GM23338 (cell line): ENCODE data around the gene KRT3.

Experiments
- CREB1 ChIP-seq: fragments of 250-450 bp; sonication (Bioruptor Pico); IDR thresholded peaks from 2 replicates; pipeline ENCODE4 v1.5.0; 2020; ENCODE audit warnings: low read depth, mild to moderate bottlenecking, moderate library complexity
- CTCF ChIP-seq, 2 experiments: fragments of 200-600 bp in 1 of 2; sonication (generic) in 1 of 2; conservative IDR thresholded peaks; 2 replicates each; pipeline versions ENCODE4 v1.5.1 to v1.6.1; 2016 to 2017; ENCODE audit warnings: antibody characterized with exemption in 2 of 2, low read depth in 2 of 2, mild to moderate bottlenecking in 2 of 2, moderate library complexity in 1 of 2
- ETS1 ChIP-seq: IDR thresholded peaks from 2 replicates; pipeline ENCODE4 v1.6.1; 2016; ENCODE audit warnings: antibody characterized with exemption
- EZH2 ChIP-seq: fragments of 200-600 bp; sonication (generic); IDR thresholded peaks from one replicate; pipeline ENCODE4 v1.8.0; 2017; ENCODE audit warnings: antibody characterized with exemption, mild to moderate bottlenecking, low read depth; ENCODE audit not compliant: unreplicated experiment
- EZH2phosphoT487 ChIP-seq: fragments of 200-600 bp; sonication (generic); IDR thresholded peaks from one replicate; pipeline ENCODE4 v1.8.1; 2018; ENCODE audit warnings: antibody characterized with exemption; ENCODE audit not compliant: unreplicated experiment
- JUNB ChIP-seq: IDR thresholded peaks from one replicate; pipeline ENCODE4 v1.6.1; 2016; ENCODE audit warnings: antibody characterized with exemption; ENCODE audit not compliant: unreplicated experiment
- NANOG ChIP-seq: IDR thresholded peaks from 2 replicates; pipeline ENCODE4 v1.6.1; 2016; ENCODE audit warnings: antibody characterized with exemption, borderline replicate concordance
- POLR2AphosphoS5 ChIP-seq: IDR thresholded peaks from 2 replicates; pipeline ENCODE4 v1.6.1; 2016; ENCODE audit warnings: antibody characterized with exemption, low read depth
- REST ChIP-seq: IDR thresholded peaks from one replicate; pipeline ENCODE4 v1.6.1; 2018; ENCODE audit warnings: antibody characterized with exemption; ENCODE audit not compliant: unreplicated experiment
- ZNF114 ChIP-seq: fragments of 250-450 bp; sonication (Bioruptor Pico); IDR thresholded peaks from 2 replicates; pipeline ENCODE4 v1.5.0; 2020; ENCODE audit warnings: mild to moderate bottlenecking, moderate library complexity
- TF ChIP-seq, protein P1 (sequence below): fragments of 250-450 bp; sonication (Bioruptor Pico); IDR thresholded peaks from 2 replicates; pipeline ENCODE4 v1.5.0; 2020; ENCODE audit warnings: mild to moderate bottlenecking, moderate library complexity

DNA sequence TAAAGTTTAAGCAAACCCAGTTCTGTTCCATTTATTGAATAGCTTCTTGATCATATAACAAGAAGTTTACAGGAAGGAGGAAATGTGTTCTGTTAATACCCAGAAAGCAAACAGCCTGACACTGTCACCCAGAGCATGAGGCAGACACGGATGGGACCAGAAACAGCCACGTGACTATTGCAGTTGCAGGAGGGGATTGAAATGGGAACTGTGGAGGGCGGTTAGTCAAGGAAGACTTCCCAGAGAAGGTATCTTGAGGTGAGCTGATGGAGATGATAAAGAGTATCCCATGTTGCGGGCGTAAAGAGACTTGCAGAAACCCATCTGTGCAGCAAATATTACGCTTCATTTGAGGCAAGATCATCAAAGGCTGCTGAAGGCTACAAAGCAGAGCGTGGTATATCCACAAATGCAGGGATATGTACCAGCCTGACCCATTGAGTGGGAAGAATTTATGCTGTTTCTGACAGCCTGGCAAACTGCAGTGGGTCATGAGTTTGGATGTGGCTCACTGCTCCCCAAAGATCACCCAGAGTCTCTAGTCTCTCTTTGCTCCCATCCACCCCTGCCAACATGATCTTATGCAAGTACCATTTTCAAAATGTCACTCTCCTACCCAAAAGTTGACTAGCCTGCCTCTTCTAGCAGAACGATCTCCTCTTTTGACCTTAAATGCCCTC, 39.5 kb downstream of the KRT3 start:
- TF ChIP-seq CTCF (conservative IDR thresholded peaks at IDR 0.05; ENCODE audit: low read depth in 2 of 2) (no peak), JUNB (no peak), EZH2 (no peak), EZH2phosphoT487 (no peak), POLR2AphosphoS5 (no peak), REST (no peak), ZNF114 (CRISPR knock-in tag) (no peak), ETS1 (no peak), CREB1 (CRISPR knock-in tag) (no peak), NANOG (no peak)
- TF ChIP-seq, protein P1, sequence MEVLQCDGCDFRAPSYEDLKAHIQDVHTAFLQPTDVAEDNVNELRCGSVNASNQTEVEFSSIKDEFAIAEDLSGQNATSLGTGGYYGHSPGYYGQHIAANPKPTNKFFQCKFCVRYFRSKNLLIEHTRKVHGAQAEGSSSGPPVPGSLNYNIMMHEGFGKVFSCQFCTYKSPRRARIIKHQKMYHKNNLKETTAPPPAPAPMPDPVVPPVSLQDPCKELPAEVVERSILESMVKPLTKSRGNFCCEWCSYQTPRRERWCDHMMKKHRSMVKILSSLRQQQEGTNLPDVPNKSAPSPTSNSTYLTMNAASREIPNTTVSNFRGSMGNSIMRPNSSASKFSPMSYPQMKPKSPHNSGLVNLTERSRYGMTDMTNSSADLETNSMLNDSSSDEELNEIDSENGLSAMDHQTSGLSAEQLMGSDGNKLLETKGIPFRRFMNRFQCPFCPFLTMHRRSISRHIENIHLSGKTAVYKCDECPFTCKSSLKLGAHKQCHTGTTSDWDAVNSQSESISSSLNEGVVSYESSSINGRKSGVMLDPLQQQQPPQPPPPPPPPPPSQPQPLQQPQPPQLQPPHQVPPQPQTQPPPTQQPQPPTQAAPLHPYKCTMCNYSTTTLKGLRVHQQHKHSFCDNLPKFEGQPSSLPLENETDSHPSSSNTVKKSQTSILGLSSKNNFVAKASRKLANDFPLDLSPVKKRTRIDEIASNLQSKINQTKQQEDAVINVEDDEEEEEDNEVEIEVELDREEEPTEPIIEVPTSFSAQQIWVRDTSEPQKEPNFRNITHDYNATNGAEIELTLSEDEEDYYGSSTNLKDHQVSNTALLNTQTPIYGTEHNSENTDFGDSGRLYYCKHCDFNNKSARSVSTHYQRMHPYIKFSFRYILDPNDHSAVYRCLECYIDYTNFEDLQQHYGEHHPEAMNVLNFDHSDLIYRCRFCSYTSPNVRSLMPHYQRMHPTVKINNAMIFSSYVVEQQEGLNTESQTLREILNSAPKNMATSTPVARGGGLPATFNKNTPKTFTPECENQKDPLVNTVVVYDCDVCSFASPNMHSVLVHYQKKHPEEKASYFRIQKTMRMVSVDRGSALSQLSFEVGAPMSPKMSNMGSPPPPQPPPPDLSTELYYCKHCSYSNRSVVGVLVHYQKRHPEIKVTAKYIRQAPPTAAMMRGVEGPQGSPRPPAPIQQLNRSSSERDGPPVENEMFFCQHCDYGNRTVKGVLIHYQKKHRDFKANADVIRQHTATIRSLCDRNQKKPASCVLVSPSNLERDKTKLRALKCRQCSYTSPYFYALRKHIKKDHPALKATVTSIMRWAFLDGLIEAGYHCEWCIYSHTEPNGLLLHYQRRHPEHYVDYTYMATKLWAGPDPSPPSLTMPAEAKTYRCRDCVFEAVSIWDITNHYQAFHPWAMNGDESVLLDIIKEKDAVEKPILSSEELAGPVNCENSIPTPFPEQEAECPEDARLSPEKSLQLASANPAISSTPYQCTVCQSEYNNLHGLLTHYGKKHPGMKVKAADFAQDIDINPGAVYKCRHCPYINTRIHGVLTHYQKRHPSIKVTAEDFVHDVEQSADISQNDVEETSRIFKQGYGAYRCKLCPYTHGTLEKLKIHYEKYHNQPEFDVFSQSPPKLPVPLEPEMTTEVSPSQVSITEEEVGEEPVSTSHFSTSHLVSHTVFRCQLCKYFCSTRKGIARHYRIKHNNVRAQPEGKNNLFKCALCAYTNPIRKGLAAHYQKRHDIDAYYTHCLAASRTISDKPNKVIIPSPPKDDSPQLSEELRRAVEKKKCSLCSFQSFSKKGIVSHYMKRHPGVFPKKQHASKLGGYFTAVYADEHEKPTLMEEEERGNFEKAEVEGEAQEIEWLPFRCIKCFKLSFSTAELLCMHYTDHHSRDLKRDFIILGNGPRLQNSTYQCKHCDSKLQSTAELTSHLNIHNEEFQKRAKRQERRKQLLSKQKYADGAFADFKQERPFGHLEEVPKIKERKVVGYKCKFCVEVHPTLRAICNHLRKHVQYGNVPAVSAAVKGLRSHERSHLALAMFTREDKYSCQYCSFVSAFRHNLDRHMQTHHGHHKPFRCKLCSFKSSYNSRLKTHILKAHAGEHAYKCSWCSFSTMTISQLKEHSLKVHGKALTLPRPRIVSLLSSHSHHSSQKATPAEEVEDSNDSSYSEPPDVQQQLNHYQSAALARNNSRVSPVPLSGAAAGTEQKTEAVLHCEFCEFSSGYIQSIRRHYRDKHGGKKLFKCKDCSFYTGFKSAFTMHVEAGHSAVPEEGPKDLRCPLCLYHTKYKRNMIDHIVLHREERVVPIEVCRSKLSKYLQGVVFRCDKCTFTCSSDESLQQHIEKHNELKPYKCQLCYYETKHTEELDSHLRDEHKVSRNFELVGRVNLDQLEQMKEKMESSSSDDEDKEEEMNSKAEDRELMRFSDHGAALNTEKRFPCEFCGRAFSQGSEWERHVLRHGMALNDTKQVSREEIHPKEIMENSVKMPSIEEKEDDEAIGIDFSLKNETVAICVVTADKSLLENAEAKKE (CRISPR knock-in tag), result no peak
